Stomach (tissue), 9 donors: ENCODE measurements around the gene SNX27. TPM values are rescaled to one million over a fixed set of nuclear protein-coding genes. Genes with fewer than 3 reads are reported as not detected.
A peak's percentile ranks its signal among the peaks of the same experiment; 100 is the strongest.
"Not testable (repeated sequence)": the region's sequence is repeated elsewhere in the genome, so short reads cannot be mapped to it uniquely, and the experiment has no call there.

Source experiments
- DNase-seq, 2 donors: peaks; one replicate each; pipeline versions ENCODE4 v3.0.0 to v3.0.0-alpha.2; 2013 to 2019
- H3K27ac ChIP-seq, 5 donors: fragments of 200-600 bp in 4 of 5; sonication (generic) in 4 of 5; one replicate each; pipeline ENCODE4 v1.5.1; 2013 to 2019; ENCODE audit warnings: mild to moderate bottlenecking in 1 of 5, moderate library complexity in 1 of 5
- H3K27me3 ChIP-seq, 3 donors: fragments of 200-600 bp; sonication (generic); one replicate each; pipeline ENCODE4 v1.5.1; 2017 to 2019; ENCODE audit warnings: mixed run types in 1 of 3
- H3K36me3 ChIP-seq, 4 donors: fragments of 200-600 bp; sonication (generic); 1 replicate in 3 of 4; 2 replicates in 1 of 4; pipeline ENCODE4 v1.5.1; 2016 to 2019
- H3K4me1 ChIP-seq, 4 donors: fragments of 200-600 bp; sonication (generic); one replicate each; pipeline ENCODE4 v1.5.1; 2016 to 2019
- H3K4me3 ChIP-seq, 4 donors: fragments of 200-600 bp; sonication (generic) in 3 of 4; one replicate each; pipeline ENCODE4 v1.5.1; 2016 to 2019; ENCODE audit warnings: mild to moderate bottlenecking in 1 of 4
- H3K9me3 ChIP-seq, 4 donors: fragments of 200-600 bp; sonication (generic); one replicate each; pipeline ENCODE4 v1.5.1; 2016 to 2019
- EP300 ChIP-seq: sonication (generic); formaldehyde crosslinking; IDR thresholded peaks from one replicate; pipeline ENCODE4 v1.6.1; 2017; ENCODE audit warnings: antibody characterized with exemption
- POLR2A ChIP-seq, 4 donors: fragments of 450-650 bp; IDR thresholded peaks; one replicate each; pipeline ENCODE4 v1.6.1; 2016; ENCODE audit warnings: antibody characterized with exemption in 4 of 4, control low read depth in 2 of 4, mild to moderate bottlenecking in 1 of 4, moderate library complexity in 1 of 4
- POLR2AphosphoS5 ChIP-seq, 3 donors: sonication (generic); formaldehyde crosslinking; IDR thresholded peaks; one replicate each; pipeline ENCODE4 v1.6.1; 2016; ENCODE audit warnings: antibody characterized with exemption in 3 of 3
- WGBS, 5 donors: extraction: QIAGEN DNeasy Blood & Tissue Kit in 3 of 5; methylation state at CpG; one replicate each; pipeline versions ENCODE4 v1.1.5 to v1.1.7; 2013 to 2018; 5-methylcytosine and 5-hydroxymethylcytosine counted together
- intact Hi-C: fragments of 100-400 bp; cut with DNase I; formaldehyde crosslinking; loops from one replicate; pipeline ENCODE4 v1.15.1; 2023; ENCODE audit warnings: low total_unique reads
- polyA plus RNA-seq, 3 donors: library from polyadenylated mRNA; stranded (reverse); fragments of 200-250 nt; gene quantifications; one replicate each; pipeline ENCODE4 v1.2.3, GENCODE V29; 2013
- total RNA-seq, 5 donors: library from RNA; depleted of rRNA; stranded (reverse); fragments of >200 nt; gene quantifications; one replicate each; pipeline versions ENCODE4 v1.1.0 to v1.2.3, GENCODE V29; 2014 to 2016
- TF ChIP-seq, protein P1 (sequence below), 7 experiments: fragments of 450-650 bp in 4 of 7; fragments of 200-600 bp in 3 of 7; sonication (generic) in 3 of 7; IDR thresholded peaks; one replicate each; pipeline ENCODE4 v1.5.1; 2016 to 2019; ENCODE audit warnings: antibody characterized with exemption in 7 of 7, control low read depth in 2 of 7, mild to moderate bottlenecking in 1 of 7
- donor health status: healthy with polysubstance abuse.
- donor health status: Bipolar disorder and iron deficiency.
- donor health status: healthy.

The SNX27 gene
- total and polyA plus RNA-seq, 8 donors: 4.3 to 82.3 (median 17.7) TPM

- Histone ChIP-seq H3K4me1 (peaks cover 34 to 93% (median 67%) of the 10 kb centered on the region in 4 donors), H3K9me3 (no peaks in the 10 kb centered on the region), H3K4me3 (no peak overlapping the region), H3K36me3 (no peaks in the 10 kb centered on the region), H3K27ac (peak overlapping the region in 2 of 5 donors; percentile 69 to 79), H3K27me3 (no peaks in the 10 kb centered on the region)
- intact Hi-C loops: no loop called here
- TF ChIP-seq POLR2A (IDR thresholded peaks at IDR 0.05): no peak
- DNase-seq: no peak
- 18 to 62% (median 46%) methylated on average over 3 of the region's 3 CpGs for WGBS, 5 donors
Observed at GRCh38 chr1:151618003-151618402, 6.2 kb downstream of the SNX27 start.

- Histone ChIP-seq H3K4me3 (no peak overlapping the region), H3K27ac (peak overlapping the region in 2 of 5 donors; percentile 69 to 79), H3K36me3 (no peaks in the 10 kb centered on the region), H3K27me3 (no peaks in the 10 kb centered on the region), H3K9me3 (no peaks in the 10 kb centered on the region), H3K4me1 (peaks cover 29 to 88% (median 63%) of the 10 kb centered on the region in 4 donors)
- DNase-seq: no peak
- intact Hi-C loops: no loop called here
- TF ChIP-seq EP300 (no peak), POLR2A (IDR thresholded peaks at IDR 0.05) (no peak), POLR2AphosphoS5 (IDR thresholded peaks at IDR 0.05) (no peak)
Observed at GRCh38 chr1:151618470-151618869, 6.6 kb downstream of the SNX27 start.

DNA sequence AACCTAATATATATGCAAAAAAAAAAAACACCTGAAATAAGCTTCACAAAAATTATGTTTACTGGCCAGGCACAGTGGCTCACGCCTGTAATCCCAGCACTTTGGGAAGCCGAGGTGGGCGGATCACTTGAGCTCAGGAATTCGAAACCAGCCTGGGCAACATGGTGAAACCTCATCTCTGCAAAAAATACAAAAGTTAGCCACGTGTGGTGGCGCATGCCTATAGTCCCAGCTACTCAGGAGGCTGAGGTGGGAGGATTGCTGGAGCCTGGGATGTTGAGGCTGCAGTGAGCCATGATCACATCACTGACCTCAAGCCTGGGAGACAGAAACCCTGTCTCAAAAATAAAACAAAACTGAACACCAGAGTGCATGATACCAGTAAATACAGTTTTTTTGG is 7.1 kb downstream of the SNX27 start:
- peaks cover 27 to 83% (median 57%) of the 10 kb centered on the region in 4 donors for H3K4me1 ChIP-seq
- H3K9me3 ChIP-seq, DNase-seq, H3K27me3 ChIP-seq, H3K4me3 ChIP-seq, H3K36me3 ChIP-seq, intact Hi-C loops: not testable (repeated sequence)
- 78 to 81% (median 80%) methylated on average over 6 of the region's 6 CpGs for WGBS, 5 donors
- H3K27ac ChIP-seq: peak overlapping the region; percentile 2 to 79 (median 69)

- H3K27me3 ChIP-seq: no peaks in the 10 kb centered on the region
- WGBS, 5 donors: 50 to 65% (median 56%) methylated on average over 6 of the region's 6 CpGs
- peaks cover 27 to 79% (median 52%) of the 10 kb centered on the region in 4 donors for H3K4me1 ChIP-seq
- H3K27ac ChIP-seq: peak overlapping the region; percentile 23 to 79 (median 69)
- no peaks in the 10 kb centered on the region for H3K36me3 ChIP-seq
- intact Hi-C loops: no loop called here
- H3K4me3 ChIP-seq: no peak overlapping the region
- DNase-seq: peak in 1 of 2 donors; percentile 68
- no peaks in the 10 kb centered on the region for H3K9me3 ChIP-seq
- TF ChIP-seq, protein P1, sequence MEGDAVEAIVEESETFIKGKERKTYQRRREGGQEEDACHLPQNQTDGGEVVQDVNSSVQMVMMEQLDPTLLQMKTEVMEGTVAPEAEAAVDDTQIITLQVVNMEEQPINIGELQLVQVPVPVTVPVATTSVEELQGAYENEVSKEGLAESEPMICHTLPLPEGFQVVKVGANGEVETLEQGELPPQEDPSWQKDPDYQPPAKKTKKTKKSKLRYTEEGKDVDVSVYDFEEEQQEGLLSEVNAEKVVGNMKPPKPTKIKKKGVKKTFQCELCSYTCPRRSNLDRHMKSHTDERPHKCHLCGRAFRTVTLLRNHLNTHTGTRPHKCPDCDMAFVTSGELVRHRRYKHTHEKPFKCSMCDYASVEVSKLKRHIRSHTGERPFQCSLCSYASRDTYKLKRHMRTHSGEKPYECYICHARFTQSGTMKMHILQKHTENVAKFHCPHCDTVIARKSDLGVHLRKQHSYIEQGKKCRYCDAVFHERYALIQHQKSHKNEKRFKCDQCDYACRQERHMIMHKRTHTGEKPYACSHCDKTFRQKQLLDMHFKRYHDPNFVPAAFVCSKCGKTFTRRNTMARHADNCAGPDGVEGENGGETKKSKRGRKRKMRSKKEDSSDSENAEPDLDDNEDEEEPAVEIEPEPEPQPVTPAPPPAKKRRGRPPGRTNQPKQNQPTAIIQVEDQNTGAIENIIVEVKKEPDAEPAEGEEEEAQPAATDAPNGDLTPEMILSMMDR (IDR thresholded peaks at IDR 0.05): no peak
- TF ChIP-seq POLR2AphosphoS5 (IDR thresholded peaks at IDR 0.05): peak in 1 of 3 donors; percentile 39
Observed at GRCh38 chr1:151619489-151620093, 7.7 kb downstream of the SNX27 start.

GRCh38 chr1:151620286-151620685 is 8.4 kb downstream of the SNX27 start:
- H3K27ac ChIP-seq: peak overlapping the region in 4 of 5 donors; percentile 50 to 79 (median 71)
- peaks cover 27 to 78% (median 51%) of the 10 kb centered on the region in 4 donors for H3K4me1 ChIP-seq
- TF ChIP-seq EP300: no peak
- TF ChIP-seq POLR2AphosphoS5 (IDR thresholded peaks at IDR 0.05): no peak
- TF ChIP-seq, protein P1 (IDR thresholded peaks at IDR 0.05): no peak
- no peak for TF ChIP-seq POLR2A (IDR thresholded peaks at IDR 0.05)
- intact Hi-C loops: no loop called here
- H3K4me3 ChIP-seq: no peak overlapping the region
- H3K9me3 ChIP-seq: no peaks in the 10 kb centered on the region
- no peaks in the 10 kb centered on the region for H3K27me3 ChIP-seq
- DNase-seq: peak in 1 of 2 donors; percentile 38
- H3K36me3 ChIP-seq: no peaks in the 10 kb centered on the region
- 35 to 44% (median 40%) methylated on average over 2 of the region's 2 CpGs for WGBS, 5 donors

- peak in 1 of 2 donors; percentile 25 for DNase-seq
- Histone ChIP-seq H3K27me3 (no peaks in the 10 kb centered on the region), H3K27ac (peak overlapping the region in 4 of 5 donors; percentile 50 to 79 (median 71)), H3K4me3 (no peak overlapping the region), H3K4me1 (peaks cover 27 to 67% (median 48%) of the 10 kb centered on the region in 4 donors), H3K9me3 (no peaks in the 10 kb centered on the region), H3K36me3 (no peaks in the 10 kb centered on the region)
- intact Hi-C loops: no loop called here
- no peak for TF ChIP-seq POLR2AphosphoS5 (IDR thresholded peaks at IDR 0.05)
- TF ChIP-seq, protein P1 (IDR thresholded peaks at IDR 0.05): no peak
- 30 to 50% (median 36%) methylated on average over 2 of the region's 2 CpGs for WGBS, 5 donors
Observed at GRCh38 chr1:151621351-151621750, 9.5 kb downstream of the SNX27 start.
